Left renal cortex interstitium (tissue), 4 donors: Measurements from ENCODE around the gene MYRFL. TPM values are rescaled to one million over a fixed set of nuclear protein-coding genes. Genes with fewer than 3 reads are reported as not detected.
"Not testable (repeated sequence)": the region's sequence is repeated elsewhere in the genome, so short reads cannot be mapped to it uniquely, and the experiment has no call there.

Source experiments
- DNase-seq, 4 donors: peaks; one replicate each; pipeline ENCODE4 v3.0.0-alpha.2; 2013; ENCODE audit warnings: low read depth in 4 of 4, low spot score in 2 of 4, missing footprints in 1 of 4
- polyA plus RNA-seq, 4 donors: library from polyadenylated mRNA; unstranded; fragments of 120-200 nt; gene quantifications; one replicate each; pipeline ENCODE4 v1.2.1, GENCODE V29; 2013; ENCODE audit not compliant: insufficient read length in 4 of 4

Gene MYRFL
- polyA plus RNA-seq, 4 donors: 0.87 to 2.3 (median 1.9) TPM

GRCh38 chr12:69840727-69841126, 15.7 kb downstream of the MYRFL start:
- no peak for DNase-seq

GRCh38 chr12:69843608-69844007, 18.6 kb downstream of the MYRFL start:
- no peak for DNase-seq

GRCh38 chr12:69844416-69844815, 19.4 kb downstream of the MYRFL start:
- no peak for DNase-seq

GRCh38 chr12:69844836-69845235, 19.8 kb downstream of the MYRFL start:
- no peak for DNase-seq

GRCh38 chr12:69846976-69847375, 21.9 kb downstream of the MYRFL start:
- no peak for DNase-seq

- DNase-seq: no peak
These were observed 26.9 kb downstream of the MYRFL start for GRCh38 chr12:69851976-69852375.

GRCh38 chr12:69853176-69853961, 28.3 kb downstream of the MYRFL start:
- DNase-seq: not testable (repeated sequence)

- DNase-seq: no peak
These were observed 41.7 kb downstream of the MYRFL start for GRCh38 chr12:69866698-69867097.

- DNase-seq: no peak
These were observed 43.7 kb downstream of the MYRFL start for GRCh38 chr12:69868695-69869094.

- DNase-seq: no peak
These were observed 47.8 kb downstream of the MYRFL start for GRCh38 chr12:69872804-69873203.

- no peak for DNase-seq
These were observed 48.4 kb downstream of the MYRFL start for GRCh38 chr12:69873429-69873828.

GRCh38 chr12:69874606-69875005, 49.6 kb downstream of the MYRFL start:
- DNase-seq: no peak

- DNase-seq: no peak
These were observed 50.4 kb downstream of the MYRFL start for GRCh38 chr12:69875416-69875935.

GRCh38 chr12:69879007-69879960, 54.3 kb downstream of the MYRFL start:
- DNase-seq: peak; percentile 32 to 70 (median 60)

GRCh38 chr12:69880571-69880970, 55.5 kb downstream of the MYRFL start:
- no peak for DNase-seq

GRCh38 chr12:69881771-69882170, 56.7 kb downstream of the MYRFL start:
- DNase-seq: no peak

GRCh38 chr12:69884386-69884785, 59.4 kb downstream of the MYRFL start:
- DNase-seq: no peak

- no peak for DNase-seq
These were observed 60.6 kb downstream of the MYRFL start for GRCh38 chr12:69885658-69886057.

- no peak for DNase-seq
These were observed 61.1 kb downstream of the MYRFL start for GRCh38 chr12:69886109-69886508.

- DNase-seq: no peak
These were observed 61.7 kb downstream of the MYRFL start for GRCh38 chr12:69886715-69887114.

GRCh38 chr12:69888901-69889300, 63.9 kb downstream of the MYRFL start:
- DNase-seq: no peak
